Measurements from ENCODE around the gene ARFGAP3.

DNA sequence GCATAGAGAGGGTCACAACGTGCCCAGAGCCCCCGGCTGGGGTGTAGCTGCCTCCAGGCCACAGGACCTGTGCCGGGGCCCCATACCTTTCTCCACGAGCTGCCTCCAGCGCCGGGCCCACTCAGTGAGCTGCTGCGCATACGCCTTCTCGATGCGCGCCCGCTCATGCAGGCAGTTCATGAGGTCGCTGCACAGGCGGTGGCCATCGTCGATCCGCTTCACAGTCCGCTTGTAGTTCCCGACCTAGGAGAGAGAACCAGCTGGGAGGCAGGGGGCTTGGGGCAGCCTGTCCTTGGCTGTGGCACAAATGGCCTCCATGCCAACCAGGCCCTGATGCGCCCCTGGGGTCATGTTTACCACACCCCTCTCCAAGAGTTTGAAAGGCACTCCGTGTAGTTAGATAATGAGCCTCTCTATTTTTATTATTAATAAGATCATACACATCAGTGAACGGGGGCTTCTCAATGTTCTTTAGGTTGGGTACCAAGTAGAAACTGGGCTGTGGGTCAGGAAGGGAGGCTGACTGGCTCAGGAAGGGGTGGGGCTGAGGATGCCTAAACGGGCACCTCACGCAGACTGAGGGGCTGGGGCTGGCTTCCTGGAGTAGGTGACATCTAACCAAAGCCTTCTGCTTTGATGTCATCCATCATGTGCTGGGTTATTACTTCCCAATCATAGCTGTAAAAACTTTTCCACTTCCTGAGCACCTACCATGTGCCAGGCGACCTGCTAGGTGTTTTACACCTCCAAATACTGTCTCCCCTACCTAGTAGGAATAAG is 36.5 kb upstream of the ARFGAP3 start:
- no peak for TF ChIP-seq POLR2A (IDR thresholded peaks at IDR 0.05; ENCODE audit: low read depth, low read length)
- no peak for TF ChIP-seq POLR2AphosphoS5 (IDR thresholded peaks at IDR 0.05; ENCODE audit: low read depth, low read length)

Data from GM12891 (cell line).